ENCODE measurements around the gene ZCCHC14.

DNA sequence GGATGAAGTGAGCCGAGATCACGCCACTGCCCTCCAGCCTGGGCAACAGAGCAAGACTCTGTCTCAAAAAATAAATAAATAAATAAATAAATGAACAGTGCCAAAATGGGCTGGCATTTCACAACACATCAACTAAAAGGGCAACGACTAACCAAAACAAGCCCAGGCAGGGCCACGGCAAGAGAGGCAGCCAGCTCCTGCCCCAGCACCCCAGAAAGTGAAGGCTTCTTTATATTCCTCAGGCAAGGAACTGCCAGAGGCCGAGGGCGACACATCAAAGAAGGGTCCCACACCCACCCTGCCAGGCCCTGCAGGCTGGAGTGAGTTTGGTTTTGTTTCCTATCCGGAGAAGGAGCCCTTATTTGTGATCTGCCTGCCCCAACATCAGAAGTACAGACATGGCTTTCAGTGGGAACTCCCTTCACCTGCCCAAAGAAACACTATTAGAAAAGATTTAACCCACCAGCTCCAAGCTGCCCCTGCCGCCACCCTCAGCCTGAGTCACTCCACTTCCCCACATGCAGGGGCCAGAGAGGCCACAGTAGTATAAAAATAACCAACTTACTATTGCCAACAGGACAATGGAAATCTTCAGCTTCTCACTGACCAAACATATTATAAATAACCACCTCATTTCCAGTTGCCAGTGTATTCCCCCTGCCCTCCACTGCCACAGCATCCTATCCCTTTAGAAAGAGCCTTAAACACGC lies 117.2 kb downstream of the ZCCHC14 start:
- TF ChIP-seq POLR2A (IDR thresholded peaks at IDR 0.05) (no peak), CTCF (IDR thresholded peaks at IDR 0.05) (no peak)

All from upper lobe of left lung (tissue), 4 donors.